T-helper 2 cell treated with Interferon-gamma antibody and Interleukin-4, amounts not matched to agents 100 ng/mL and 5 ng/mL, for 36 hours (primary cell): ENCODE data around the gene TMEM158. TPM values are rescaled to one million over a fixed set of nuclear protein-coding genes. Genes with fewer than 3 reads are reported as not detected.

Source experiments
- intact Hi-C: fragments of 100-400 bp; cut with micrococcal nuclease; formaldehyde crosslinking; loops from one replicate; pipeline ENCODE4 v1.15.1; 2023
- total RNA-seq: library from RNA; stranded (reverse); gene quantifications from 2 replicates; pipeline ENCODE4 v1.2.3, GENCODE V29; 2022

Gene TMEM158
- total RNA-seq, 1 donor from 2014 or later, result 1.0 TPM

DNA sequence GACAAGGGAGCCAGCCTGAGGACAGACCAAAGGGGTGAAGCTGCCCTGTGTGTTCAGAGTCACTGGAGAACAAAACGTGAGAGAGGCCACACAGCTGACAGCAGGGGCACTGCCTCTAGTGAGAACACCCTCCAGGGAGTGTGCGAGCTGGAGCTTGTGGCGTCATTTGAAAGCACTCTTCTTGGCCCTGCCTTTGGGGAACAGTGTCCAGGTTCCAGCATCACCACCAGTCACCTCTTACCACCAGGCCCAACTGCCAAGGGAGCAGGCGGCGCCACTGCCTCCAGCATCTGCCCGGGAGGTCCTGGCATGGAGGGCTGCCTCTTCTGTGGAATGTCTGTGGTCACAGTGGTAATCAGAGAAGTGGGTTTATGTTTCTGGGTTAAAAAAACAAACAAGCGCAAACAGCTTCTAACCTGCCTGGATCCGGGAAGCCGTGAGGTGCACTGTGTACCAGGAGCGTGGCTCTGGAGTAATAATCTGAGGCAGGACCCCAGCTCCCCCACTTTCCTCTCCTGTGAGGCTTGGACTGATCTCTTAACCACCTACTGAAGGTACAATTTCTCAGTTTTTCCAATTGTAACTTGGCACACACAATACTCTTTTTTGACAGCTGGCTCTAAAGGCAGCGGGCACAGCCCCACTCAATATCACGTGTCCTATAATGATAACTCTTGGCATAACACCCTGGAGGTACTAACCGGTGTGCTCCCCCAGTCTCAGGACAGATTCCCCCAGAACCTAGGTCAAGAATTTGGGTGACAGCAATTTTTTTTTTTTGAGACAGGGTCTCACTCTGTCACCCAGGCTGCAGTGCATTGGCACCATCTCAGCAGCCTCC is 47.7 kb downstream of the TMEM158 start:
- intact Hi-C loops, result no loop called here

DNA sequence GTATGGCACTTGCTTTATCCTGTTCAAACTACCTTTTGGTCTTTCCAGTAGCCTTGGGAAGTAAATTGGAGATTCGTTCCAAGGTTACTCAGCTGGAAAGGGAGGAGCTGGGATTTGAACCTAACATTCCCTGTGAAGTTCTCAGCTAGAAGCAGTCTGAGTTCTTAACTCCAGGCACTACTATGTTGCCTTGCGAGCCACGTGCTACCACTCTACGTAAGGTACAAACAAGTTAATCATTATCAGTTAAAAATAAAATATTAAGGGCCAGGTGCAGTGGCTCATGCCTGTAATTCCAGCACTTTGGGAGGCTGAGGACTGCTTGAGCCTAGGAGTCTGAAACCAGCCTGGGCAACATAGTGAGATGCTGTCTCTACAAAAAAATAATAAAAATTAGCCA is 49.2 kb downstream of the TMEM158 start:
- intact Hi-C loops, result no loop called here

Other genes starting within 250 kb of the TMEM158 start
- 0.27 and 0.36 TPM in 2 replicates for gene CLEC3B, start 200.0 kb downstream of the TMEM158 start, total RNA-seq
- gene CDCP1, start 79.9 kb downstream of the TMEM158 start, total RNA-seq, result 21.8 and 22.7 TPM in 2 replicates
- 29.8 and 32.8 TPM in 2 replicates for gene LARS2, start 162.3 kb upstream of the TMEM158 start, total RNA-seq